IPS-18a (cell line): ENCODE data around the gene DIAPH2.

Experiments
- H3K27ac ChIP-seq: one replicate; pipeline ENCODE4 v1.5.1; 2013; ENCODE audit warnings: low read length
- H3K27me3 ChIP-seq: one replicate; pipeline ENCODE4 v1.6.1; 2013; ENCODE audit warnings: mild to moderate bottlenecking, low read length; ENCODE audit not compliant: control insufficient read depth, insufficient read depth
- H3K36me3 ChIP-seq: one replicate; pipeline ENCODE4 v1.6.1; 2013; ENCODE audit warnings: low read depth, low read length; ENCODE audit not compliant: control insufficient read depth
- H3K4me1 ChIP-seq: one replicate; pipeline ENCODE4 v1.6.1; 2013; ENCODE audit warnings: low read depth, low read length; ENCODE audit not compliant: control insufficient read depth
- H3K4me3 ChIP-seq: one replicate; pipeline ENCODE4 v1.5.1; 2013; ENCODE audit warnings: low read length
- H3K9ac ChIP-seq: one replicate; pipeline ENCODE4 v1.6.1; 2013; ENCODE audit warnings: mild to moderate bottlenecking, low read length, moderate library complexity
- H3K9me3 ChIP-seq: one replicate; pipeline ENCODE4 v1.6.1; 2013; ENCODE audit warnings: low read depth, low read length; ENCODE audit not compliant: control insufficient read depth

The DIAPH2 gene

DNA sequence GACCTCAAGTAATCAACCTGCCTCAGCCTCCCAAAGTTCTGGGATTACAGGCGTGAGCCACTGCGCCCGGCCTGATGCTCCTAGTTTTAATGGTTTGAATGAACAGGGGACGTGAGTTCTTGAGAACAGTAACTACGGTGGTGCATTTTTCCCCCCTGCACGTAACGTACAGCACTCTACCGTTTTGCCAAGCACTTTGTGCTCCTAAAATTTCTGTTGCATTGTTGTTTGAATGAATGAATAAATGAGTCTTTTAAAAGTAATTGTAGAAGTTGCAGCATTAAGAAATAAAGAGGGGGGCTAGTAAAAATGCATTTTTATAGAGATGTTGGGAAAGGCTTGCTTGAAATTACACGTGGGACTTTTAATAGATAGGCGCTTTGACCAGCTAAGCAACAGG, 199.0 kb downstream of the DIAPH2 start, which contains the start of gene RPA4:
RPA4 (plus strand) TSS at position 301 of the 400 bp plus-strand sequence. CDS start 403 bp downstream, outside the sequence.
- no peak within 1 kb of the TSS for H3K27ac ChIP-seq
- no peaks in the 10 kb centered on the region for H3K27me3 ChIP-seq
- H3K9me3 ChIP-seq, result no peaks in the 10 kb centered on the region

DNA sequence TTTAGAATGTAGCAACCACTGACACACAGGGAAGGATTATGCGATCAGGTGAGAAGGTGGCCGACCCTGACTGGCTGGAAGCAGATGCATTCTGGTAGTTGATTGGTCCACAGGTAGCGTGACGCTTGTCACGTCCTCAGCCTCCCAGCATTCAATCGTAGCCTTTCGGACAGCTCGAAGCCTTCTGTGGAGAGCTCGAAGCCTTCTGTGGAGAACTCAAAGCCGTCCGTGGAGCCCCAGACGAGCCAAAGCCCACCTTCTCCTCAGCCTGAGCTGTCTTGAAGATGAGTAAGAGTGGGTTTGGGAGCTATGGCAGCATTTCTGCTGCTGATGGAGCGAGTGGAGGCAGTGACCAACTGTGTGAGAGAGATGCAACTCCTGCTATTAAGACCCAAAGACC, 199.4 kb downstream of the DIAPH2 start:
- Histone ChIP-seq H3K4me3 (no peak overlapping the region), H3K9ac (no peak overlapping the region), H3K27me3 (no peaks in the 10 kb centered on the region), H3K9me3 (no peaks in the 10 kb centered on the region), H3K36me3 (no peaks in the 10 kb centered on the region), H3K4me1 (peaks cover 6% of the 10 kb centered on the region), H3K27ac (no peak overlapping the region)

More for the DNA sequence above, 199.0 kb downstream of the DIAPH2 start, which contains the start of gene RPA4:
- Histone ChIP-seq H3K9ac (no peak within 1 kb of the TSS), H3K4me1 (peaks cover 6% of the 10 kb centered on the region), H3K4me3 (no peak within 1 kb of the TSS), H3K36me3 (no peaks in the 10 kb centered on the region)

DNA sequence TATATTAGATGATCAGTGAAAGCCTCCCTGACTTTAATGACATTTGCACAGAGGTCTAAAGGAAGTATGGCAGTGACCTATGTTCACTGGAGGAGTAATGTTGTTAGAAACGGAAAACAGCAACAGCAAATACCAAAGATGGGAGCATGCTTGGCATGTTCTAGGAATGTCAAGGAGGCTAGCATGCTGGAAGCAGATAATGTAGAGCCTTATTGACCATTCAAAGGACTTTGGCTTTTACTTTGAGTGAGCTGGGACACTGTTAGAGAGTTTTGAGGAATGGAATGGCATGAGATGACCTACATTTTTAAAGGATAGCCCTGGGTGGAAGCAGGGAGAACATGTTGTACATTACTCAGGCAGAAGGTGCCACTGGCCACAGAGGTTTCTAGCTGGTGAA, 205.1 kb downstream of the DIAPH2 start:
- H3K27ac ChIP-seq, result no peak overlapping the region
- H3K9me3 ChIP-seq, result no peaks in the 10 kb centered on the region
- no peaks in the 10 kb centered on the region for H3K27me3 ChIP-seq
- no peaks in the 10 kb centered on the region for H3K36me3 ChIP-seq
- H3K4me3 ChIP-seq, result no peak overlapping the region
- H3K9ac ChIP-seq, result no peak overlapping the region
- H3K4me1 ChIP-seq, result peaks cover 6% of the 10 kb centered on the region

DNA sequence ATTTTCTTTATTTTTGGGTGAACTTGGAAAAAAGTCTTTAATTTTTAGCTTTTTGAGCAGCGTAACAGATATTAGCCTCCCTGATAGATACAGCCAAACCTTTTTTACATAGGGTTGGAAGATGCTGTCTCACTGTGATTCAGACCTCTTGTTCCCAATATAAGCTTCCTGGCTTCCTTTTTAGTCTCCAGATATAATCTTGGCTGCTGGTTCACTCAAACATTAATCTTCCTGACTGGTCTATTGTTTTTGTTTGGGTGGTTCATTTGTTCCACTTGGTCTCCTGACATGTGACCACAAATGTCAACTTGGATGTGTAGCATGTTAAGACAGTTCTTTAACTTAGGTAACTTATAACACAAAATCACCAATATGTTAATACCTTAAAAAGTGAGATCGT, 222.1 kb downstream of the DIAPH2 start:
- Histone ChIP-seq H3K27ac (no peak overlapping the region), H3K9me3 (no peaks in the 10 kb centered on the region), H3K27me3 (no peaks in the 10 kb centered on the region)

DNA sequence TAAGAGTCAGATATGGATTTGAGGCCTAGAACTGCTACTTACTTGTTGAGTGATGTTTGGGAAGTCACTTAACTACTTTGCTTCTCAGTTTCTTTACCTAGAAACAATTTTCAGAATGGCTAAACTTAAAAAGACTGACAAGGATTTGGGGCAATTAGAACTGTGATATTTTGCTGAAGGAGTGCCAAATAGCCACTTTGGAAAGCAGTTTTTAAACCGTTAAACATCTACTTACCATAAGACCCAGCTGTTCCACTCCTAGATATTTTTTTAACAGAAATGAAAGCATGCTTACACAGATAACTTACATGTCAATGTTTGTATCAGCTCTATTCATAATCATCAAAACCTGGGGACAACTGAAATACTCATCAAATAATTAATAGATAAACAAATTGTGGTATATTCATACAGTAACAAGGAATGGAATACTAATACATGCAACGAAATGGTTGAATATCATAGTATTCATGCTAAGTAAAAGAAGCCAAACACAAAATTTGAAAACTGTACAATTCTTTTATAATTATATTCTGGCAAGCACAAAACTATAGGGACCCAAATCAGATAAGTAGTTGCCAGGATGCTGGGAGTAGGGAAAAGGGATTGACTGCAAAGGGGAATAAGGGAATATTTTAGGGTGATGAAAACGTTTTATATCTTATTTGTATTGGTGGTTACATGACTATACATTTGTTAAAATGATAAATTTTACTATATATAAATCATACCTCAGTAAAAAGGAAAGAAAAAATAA, 223.1 kb downstream of the DIAPH2 start:
- Histone ChIP-seq H3K4me1 (peaks cover 3% of the 10 kb centered on the region), H3K4me3 (no peak overlapping the region), H3K27ac (no peak overlapping the region), H3K27me3 (no peaks in the 10 kb centered on the region), H3K9me3 (no peaks in the 10 kb centered on the region), H3K36me3 (no peaks in the 10 kb centered on the region), H3K9ac (no peak overlapping the region)

More for the DNA sequence above, 222.1 kb downstream of the DIAPH2 start:
- Histone ChIP-seq H3K4me1 (peaks cover 3% of the 10 kb centered on the region), H3K4me3 (no peak overlapping the region), H3K36me3 (no peaks in the 10 kb centered on the region), H3K9ac (no peak overlapping the region)

DNA sequence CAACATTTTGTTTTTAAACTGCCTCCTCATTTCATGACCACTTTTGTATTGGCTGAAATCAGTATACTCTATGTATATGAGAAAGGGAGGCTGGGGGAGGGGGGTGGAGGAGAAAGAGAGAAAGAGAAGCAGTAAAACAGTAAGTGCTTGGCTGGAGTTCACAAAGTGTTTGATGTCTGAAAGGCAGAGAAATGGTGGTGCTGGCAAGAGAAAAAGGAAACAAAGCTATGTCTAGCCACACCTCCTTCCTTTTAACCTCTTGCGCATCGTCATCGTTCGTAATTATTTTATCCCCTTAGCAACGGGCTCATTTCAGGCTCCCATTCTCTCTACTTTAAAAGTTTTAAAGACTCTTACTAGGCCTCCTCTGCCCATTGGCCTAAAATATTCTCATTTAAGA, 224.6 kb downstream of the DIAPH2 start:
- Histone ChIP-seq H3K27ac (no peak overlapping the region), H3K4me1 (peaks cover 3% of the 10 kb centered on the region), H3K4me3 (no peak overlapping the region), H3K9ac (no peak overlapping the region), H3K9me3 (no peaks in the 10 kb centered on the region), H3K36me3 (no peaks in the 10 kb centered on the region), H3K27me3 (no peaks in the 10 kb centered on the region)

DNA sequence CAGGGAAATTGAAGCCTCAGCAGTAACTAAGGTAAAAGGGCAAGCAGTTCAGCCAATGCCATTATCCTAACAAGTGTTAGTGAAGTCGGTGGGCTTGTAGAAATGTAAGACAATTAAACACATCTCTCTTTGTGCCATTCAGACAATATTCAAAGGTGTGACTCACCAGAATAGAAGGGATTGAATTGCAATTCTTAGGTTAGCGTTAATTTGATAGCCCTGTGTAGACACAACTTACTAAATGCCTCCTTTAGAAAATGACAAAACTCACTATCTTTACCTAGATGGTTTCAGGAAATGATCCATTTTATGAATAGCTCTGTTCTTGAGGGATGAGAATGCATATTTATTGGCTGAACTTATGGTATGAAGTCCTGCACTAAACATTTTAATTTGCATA, 234.2 kb downstream of the DIAPH2 start:
- H3K27me3 ChIP-seq, result no peaks in the 10 kb centered on the region
- no peak overlapping the region for H3K27ac ChIP-seq
- H3K9me3 ChIP-seq, result no peaks in the 10 kb centered on the region
- no peak overlapping the region for H3K4me3 ChIP-seq
- H3K4me1 ChIP-seq, result peaks cover 4% of the 10 kb centered on the region
- H3K9ac ChIP-seq, result no peak overlapping the region
- no peaks in the 10 kb centered on the region for H3K36me3 ChIP-seq

DNA sequence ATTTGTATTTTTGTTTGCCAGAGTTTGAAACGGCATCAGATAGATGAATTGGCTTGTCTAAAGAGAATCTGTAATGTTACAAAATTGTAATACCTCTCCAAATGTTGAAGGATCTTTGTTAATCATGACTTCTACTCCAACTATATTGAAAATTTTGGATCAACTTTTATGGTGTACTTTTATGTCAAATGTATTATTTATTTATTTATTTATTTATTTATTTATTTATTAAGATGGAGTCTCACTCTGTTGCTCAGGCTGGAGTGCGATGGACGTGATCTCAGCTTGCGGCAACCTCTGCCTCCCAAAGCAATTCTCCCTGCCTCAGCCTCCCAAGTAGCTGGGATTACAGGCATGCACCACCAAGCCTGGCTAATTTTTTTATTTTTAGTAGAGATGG, 235.0 kb downstream of the DIAPH2 start:
- Histone ChIP-seq H3K9ac (no peak overlapping the region), H3K27ac (no peak overlapping the region), H3K27me3 (no peaks in the 10 kb centered on the region), H3K36me3 (no peaks in the 10 kb centered on the region), H3K4me1 (peaks cover 4% of the 10 kb centered on the region), H3K9me3 (no peaks in the 10 kb centered on the region), H3K4me3 (no peak overlapping the region)

DNA sequence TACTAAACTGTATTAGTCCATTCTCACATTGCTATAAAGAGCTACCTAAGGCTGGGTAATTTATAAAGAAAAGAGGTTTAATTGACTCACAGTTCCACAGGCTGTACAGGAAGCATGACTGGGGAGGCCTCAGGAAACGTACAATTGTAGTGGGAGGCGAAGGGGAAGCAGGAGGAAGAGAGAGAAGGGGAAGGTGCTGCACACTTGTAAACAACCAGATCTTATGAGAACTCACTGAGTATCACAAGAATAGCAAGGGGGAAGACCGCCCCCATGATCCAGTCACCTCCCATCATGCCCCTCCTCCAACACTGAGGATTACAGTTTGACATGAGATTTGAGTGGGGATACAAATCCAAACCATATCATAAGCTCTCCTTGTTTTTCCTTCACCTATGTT, 239.9 kb downstream of the DIAPH2 start:
- Histone ChIP-seq H3K9me3 (no peaks in the 10 kb centered on the region), H3K4me1 (peaks cover 4% of the 10 kb centered on the region), H3K27me3 (no peaks in the 10 kb centered on the region), H3K9ac (no peak overlapping the region), H3K36me3 (no peaks in the 10 kb centered on the region), H3K4me3 (no peak overlapping the region), H3K27ac (no peak overlapping the region)

DNA sequence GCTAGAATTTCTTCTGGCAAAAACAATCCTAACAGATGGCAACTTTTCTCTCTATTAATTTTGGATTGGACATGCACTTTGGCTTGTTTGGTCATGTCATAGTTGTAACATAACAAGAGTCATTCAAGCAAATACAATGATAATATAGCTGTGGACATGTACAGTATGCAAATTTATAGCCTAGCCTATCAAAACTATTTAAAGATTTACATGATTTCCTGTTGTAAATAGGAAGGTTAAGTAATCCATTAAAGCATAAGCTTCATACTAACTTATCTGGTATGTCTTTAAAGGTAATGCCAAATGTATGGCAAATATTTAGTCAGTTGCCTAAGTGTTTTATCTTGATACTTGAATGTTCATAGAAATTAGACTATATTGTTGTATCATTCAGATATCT, 244.4 kb downstream of the DIAPH2 start:
- Histone ChIP-seq H3K4me1 (peaks cover 3% of the 10 kb centered on the region), H3K27ac (no peak overlapping the region), H3K27me3 (no peaks in the 10 kb centered on the region), H3K9ac (no peak overlapping the region), H3K9me3 (no peaks in the 10 kb centered on the region), H3K4me3 (no peak overlapping the region), H3K36me3 (no peaks in the 10 kb centered on the region)

DNA sequence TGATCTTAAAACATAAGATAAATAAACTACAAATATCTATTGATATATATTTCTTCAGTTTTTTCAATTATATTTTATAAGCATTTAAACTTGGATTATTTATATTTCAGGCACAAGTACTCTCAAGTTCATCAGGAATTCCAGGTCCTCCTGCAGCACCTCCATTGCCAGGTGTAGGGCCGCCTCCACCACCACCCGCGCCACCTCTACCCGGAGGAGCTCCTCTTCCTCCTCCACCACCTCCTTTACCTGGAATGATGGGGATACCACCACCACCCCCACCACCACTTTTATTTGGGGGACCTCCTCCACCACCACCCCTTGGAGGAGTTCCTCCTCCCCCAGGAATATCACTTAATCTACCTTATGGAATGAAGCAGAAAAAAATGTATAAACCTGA, 273.1 kb downstream of the DIAPH2 start:
- H3K36me3 ChIP-seq, result peaks cover 8% of the 10 kb centered on the region
- H3K4me1 ChIP-seq, result no peaks in the 10 kb centered on the region
- no peaks in the 10 kb centered on the region for H3K27me3 ChIP-seq
- no peak overlapping the region for H3K4me3 ChIP-seq
- no peak overlapping the region for H3K9ac ChIP-seq
- H3K9me3 ChIP-seq, result peaks cover 10% of the 10 kb centered on the region
- no peak overlapping the region for H3K27ac ChIP-seq

DNA sequence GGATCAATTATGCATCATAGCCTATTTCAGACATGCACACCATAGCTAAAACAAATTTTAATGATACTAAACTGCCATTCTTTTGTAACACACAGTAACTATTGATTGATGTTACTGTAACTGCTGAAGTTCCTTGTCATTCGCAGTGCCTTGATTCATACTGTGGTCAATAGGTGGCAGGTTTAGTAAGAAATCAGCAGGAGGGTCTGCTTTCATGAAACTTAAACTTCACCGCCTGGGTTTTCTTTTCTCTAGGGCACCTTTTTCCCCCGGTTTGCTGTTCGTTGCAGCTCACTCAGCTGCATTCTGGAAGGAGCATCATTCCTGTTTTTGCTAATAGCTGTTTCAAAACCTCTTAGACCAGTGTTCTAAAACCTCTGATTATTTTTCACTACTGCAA, 287.2 kb downstream of the DIAPH2 start:
- Histone ChIP-seq H3K9ac (no peak overlapping the region), H3K4me1 (peaks cover 10% of the 10 kb centered on the region), H3K9me3 (no peaks in the 10 kb centered on the region), H3K27me3 (no peaks in the 10 kb centered on the region), H3K36me3 (no peaks in the 10 kb centered on the region), H3K4me3 (no peak overlapping the region), H3K27ac (no peak overlapping the region)
